ENCODE results near the gene CPLX4. TPM values are rescaled to one million over a fixed set of nuclear protein-coding genes. Genes with fewer than 3 reads are reported as not detected.
A peak's percentile ranks its signal among the peaks of the same experiment; 100 is the strongest.

The CPLX4 gene
- total RNA-seq, 1 experiment from 2014 or later: not detected

- CTCF ChIA-PET: no interaction called here
- peaks cover 3% of the 10 kb centered on the region; the same call in 1 of the 2 replicates for H3K27me3 ChIP-seq (ENCODE audit: control insufficient read depth, insufficient read depth, low read length)
- ATAC-seq: no peak
These were observed 6.8 kb downstream of the CPLX4 start for GRCh38 chr18:59311631-59312030.

GRCh38 chr18:59308938-59309260 lies 9.6 kb downstream of the CPLX4 start:
- in situ Hi-C loops (cut with HindIII; ENCODE audit: low pct_unique_long_range_greater_than_20kb, low sequenced_read_pairs): no loop called here
- BruUV-seq (replicated peaks): no TSS peak
- ATAC-seq (no peak; the same call in 1 of the 2 replicates), DNase-seq (ENCODE audit: low read depth, low spot score) (no peak)
- intact Hi-C loops (cut with micrococcal nuclease; ENCODE audit: unreplicated experiment): loop anchor here (5.0 kb wide), 2 partner anchors 62 to 93 kb away; no protein-coding TSS in a partner anchor
- no peak overlapping the region for H3K27ac ChIP-seq (ENCODE audit: low read length)
- ChIA-PET CTCF (interaction anchor here (0.7 to 2.0 kb wide), 3 partner anchors 56 to 94 kb away, joined by 4 to 44 read pairs (median 14); no protein-coding TSS in a partner anchor), POLR2A (no interaction called here)
- H3K4me1 ChIP-seq (ENCODE audit: control insufficient read depth, insufficient read depth, low read length): no peaks in the 10 kb centered on the region
- H3K9me3 ChIP-seq (ENCODE audit: control insufficient read depth, insufficient read depth, low read depth, low read length): no peaks in the 10 kb centered on the region
- TF ChIP-seq CTCF (IDR thresholded peaks at IDR 0.05) (no peak), TCF7L2 (IDR thresholded peaks at IDR 0.05; ENCODE audit: low read depth, low read length) (no peak), POLR2AphosphoS5 (IDR thresholded peaks at IDR 0.05; ENCODE audit: low read depth, low read length) (no peak), SIN3A (IDR thresholded peaks at IDR 0.05; ENCODE audit: borderline replicate concordance, insufficient read depth, low read depth, low read length) (no peak), REST (IDR thresholded peaks at IDR 0.05; ENCODE audit: insufficient read depth in 1 of 2, low read depth in 2 of 2, low read length in 1 of 2) (no peak)
- peak overlapping the region; percentile 12 to 35; a peak in 3 of 4 replicates for H3K4me3 ChIP-seq (ENCODE audit: low read depth in 2 of 2, low read length in 2 of 2)
- H3K27me3 ChIP-seq (ENCODE audit: control insufficient read depth, insufficient read depth, low read length): peaks cover 2% of the 10 kb centered on the region; the same call in 1 of the 2 replicates
- H3K36me3 ChIP-seq (ENCODE audit: control insufficient read depth, insufficient read depth, low read length): no peaks in the 10 kb centered on the region

More at GRCh38 chr18:59311631-59312030, 6.8 kb downstream of the CPLX4 start:
- BruUV-seq (replicated peaks): no TSS peak
- H3K4me3 ChIP-seq (ENCODE audit: low read depth in 2 of 2, low read length in 2 of 2): no peak overlapping the region
- TF ChIP-seq TCF7L2 (IDR thresholded peaks at IDR 0.05; ENCODE audit: low read depth, low read length) (no peak), POLR2AphosphoS5 (IDR thresholded peaks at IDR 0.05; ENCODE audit: low read depth, low read length) (no peak), SIN3A (IDR thresholded peaks at IDR 0.05; ENCODE audit: borderline replicate concordance, insufficient read depth, low read depth, low read length) (no peak), CTCF (IDR thresholded peaks at IDR 0.05) (no peak), REST (IDR thresholded peaks at IDR 0.05; ENCODE audit: insufficient read depth in 1 of 2, low read depth in 2 of 2, low read length in 1 of 2) (no peak)
- H3K4me1 ChIP-seq (ENCODE audit: control insufficient read depth, insufficient read depth, low read length): no peaks in the 10 kb centered on the region
- H3K27ac ChIP-seq (ENCODE audit: low read length): no peak overlapping the region
- no peaks in the 10 kb centered on the region for H3K36me3 ChIP-seq (ENCODE audit: control insufficient read depth, insufficient read depth, low read length)
- H3K9me3 ChIP-seq (ENCODE audit: control insufficient read depth, insufficient read depth, low read depth, low read length): no peaks in the 10 kb centered on the region
- POLR2A ChIA-PET: no interaction called here
- no peak for DNase-seq (ENCODE audit: low read depth, low spot score)
- in situ Hi-C loops (cut with HindIII; ENCODE audit: low pct_unique_long_range_greater_than_20kb, low sequenced_read_pairs): no loop called here
- intact Hi-C loops (cut with micrococcal nuclease; ENCODE audit: unreplicated experiment): no loop called here

Measured in Panc1 (cell line).